Ovary (tissue), 3 donors: ENCODE measurements around the gene PPP1R14C.

ENCODE experiments used
- CTCF ChIP-seq, 3 donors: fragments of 450-650 bp in 2 of 3; fragments of 200-600 bp in 1 of 3; IDR thresholded peaks; one replicate each; pipeline versions ENCODE4 v1.5.1 to v1.8.0; 2016 to 2022; ENCODE audit warnings: antibody characterized with exemption in 3 of 3, mild to moderate bottlenecking in 1 of 3
- EP300 ChIP-seq: sonication (generic); formaldehyde crosslinking; IDR thresholded peaks from one replicate; pipeline ENCODE4 v1.6.1; 2017; ENCODE audit warnings: antibody characterized with exemption
- POLR2A ChIP-seq: fragments of 450-650 bp; IDR thresholded peaks from one replicate; pipeline ENCODE4 v1.6.1; 2017; ENCODE audit warnings: antibody characterized with exemption, mild to moderate bottlenecking, moderate library complexity
- donor health status: DM: no; HTN: no; CAD: no.

GRCh38 chr6:150212778-150213177, 69.9 kb downstream of the PPP1R14C start:
- TF ChIP-seq CTCF (IDR thresholded peaks at IDR 0.05) (no peak), POLR2A (no peak), EP300 (no peak)
